Mesothelial cell of epicardium (in vitro differentiated cells): ENCODE measurements around the gene ABT1. TPM values are rescaled to one million over a fixed set of nuclear protein-coding genes. Genes with fewer than 3 reads are reported as not detected.

Experiments
- DNase-seq, 2 experiments: peaks; one replicate each; pipeline ENCODE4 v3.0.0; 2021; ENCODE audit warnings: low spot score in 2 of 2; ENCODE audit not compliant: unreplicated experiment in 2 of 2
- H3K27ac Mint-ChIP-seq: 2 replicates; pipeline ENCODE4 v1.8.0; 2021; ENCODE audit warnings: mixed read lengths
- H3K27me3 Mint-ChIP-seq: 2 replicates; pipeline ENCODE4 v1.8.0; 2021; ENCODE audit warnings: low read depth, mixed read lengths
- H3K36me3 Mint-ChIP-seq: 2 replicates; pipeline ENCODE4 v1.8.0; 2021; ENCODE audit warnings: mixed read lengths
- H3K4me1 Mint-ChIP-seq: 2 replicates; pipeline ENCODE4 v1.8.0; 2021; ENCODE audit warnings: mixed read lengths
- H3K4me3 Mint-ChIP-seq: 2 replicates; pipeline ENCODE4 v1.8.0; 2021; ENCODE audit warnings: mild to moderate bottlenecking, moderate library complexity, mixed read lengths
- H3K9me3 Mint-ChIP-seq: 2 replicates; pipeline ENCODE4 v1.8.0; 2021; ENCODE audit warnings: mixed read lengths
- CTCF ChIP-seq: fragments of 200-600 bp; sonication (generic); IDR thresholded peaks from one replicate; pipeline ENCODE4 v1.5.0; 2021; ENCODE audit warnings: antibody characterized with exemption; ENCODE audit not compliant: unreplicated experiment
- total RNA-seq: library from RNA; stranded (reverse); gene quantifications from 3 replicates; pipeline ENCODE4 v1.2.1, GENCODE V29; 2021

ABT1 gene
- total RNA-seq, 1 donor from 2014 or later: 21.8 TPM

- peaks cover 14% of the 10 kb centered on the region for H3K9me3 Mint-ChIP-seq
- no peak for DNase-seq
- H3K4me1 Mint-ChIP-seq: no peaks in the 10 kb centered on the region
- no peaks in the 10 kb centered on the region for H3K27me3 Mint-ChIP-seq
- H3K27ac Mint-ChIP-seq: no peak overlapping the region
- no peaks in the 10 kb centered on the region for H3K36me3 Mint-ChIP-seq
- no peak overlapping the region for H3K4me3 Mint-ChIP-seq
- no peak for TF ChIP-seq CTCF
These were observed 35.0 kb upstream of the ABT1 start for GRCh38 chr6:26561533-26562466.

GRCh38 chr6:26563488-26563887 lies 33.3 kb upstream of the ABT1 start:
- Mint-ChIP-seq H3K27ac (no peak overlapping the region), H3K4me1 (peaks cover 5% of the 10 kb centered on the region), H3K9me3 (peaks cover 14% of the 10 kb centered on the region), H3K36me3 (no peaks in the 10 kb centered on the region), H3K27me3 (peaks cover under 1% of the 10 kb centered on the region), H3K4me3 (no peak overlapping the region)
- DNase-seq: no peak
- no peak for TF ChIP-seq CTCF

DNA sequence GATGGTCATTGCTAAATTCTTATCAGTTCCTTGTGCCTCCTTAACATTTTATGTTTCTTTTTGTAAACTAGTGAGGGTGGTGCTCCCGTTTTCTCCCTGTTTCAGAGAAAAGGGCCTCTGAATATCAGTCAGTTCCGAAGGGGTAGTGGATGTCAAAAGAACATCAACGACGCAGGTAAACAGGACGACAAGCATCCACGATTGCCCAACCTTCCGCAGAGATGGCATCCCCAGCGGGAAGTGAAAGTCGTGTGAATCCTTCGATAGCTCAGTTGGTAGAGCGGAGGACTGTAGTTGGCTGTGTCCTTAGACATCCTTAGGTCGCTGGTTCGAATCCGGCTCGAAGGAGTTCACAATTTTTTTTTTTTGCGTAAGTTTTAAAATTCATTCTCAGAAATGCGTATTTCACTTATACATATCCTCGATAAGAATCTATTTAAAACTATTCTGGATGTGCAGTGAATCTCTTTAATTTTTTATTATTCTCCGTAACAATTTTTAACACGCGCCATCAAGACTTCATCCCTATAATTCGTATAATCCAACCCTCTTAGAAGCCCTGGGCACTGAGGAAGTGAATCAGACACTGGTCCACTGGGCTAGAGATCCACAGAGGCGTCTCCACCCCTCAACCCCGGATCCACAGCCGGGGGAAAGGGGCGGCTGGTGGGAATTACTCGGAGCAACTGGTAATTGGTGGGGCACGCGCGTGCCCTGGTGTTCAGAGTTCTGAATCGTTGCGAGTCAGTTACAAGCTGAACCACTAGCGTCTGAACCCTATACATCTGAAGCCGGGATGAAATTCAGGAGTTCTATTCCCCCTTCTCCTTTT lies 27.9 kb upstream of the ABT1 start:
- Mint-ChIP-seq H3K27me3 (peaks cover 3% of the 10 kb centered on the region), H3K27ac (peak overlapping the region; percentile 93), H3K4me1 (peaks cover 16% of the 10 kb centered on the region), H3K36me3 (no peaks in the 10 kb centered on the region), H3K9me3 (no peaks in the 10 kb centered on the region), H3K4me3 (peak overlapping the region; percentile 94)
- TF ChIP-seq CTCF: no peak
- peak; percentile 90 to 100 for DNase-seq

DNA sequence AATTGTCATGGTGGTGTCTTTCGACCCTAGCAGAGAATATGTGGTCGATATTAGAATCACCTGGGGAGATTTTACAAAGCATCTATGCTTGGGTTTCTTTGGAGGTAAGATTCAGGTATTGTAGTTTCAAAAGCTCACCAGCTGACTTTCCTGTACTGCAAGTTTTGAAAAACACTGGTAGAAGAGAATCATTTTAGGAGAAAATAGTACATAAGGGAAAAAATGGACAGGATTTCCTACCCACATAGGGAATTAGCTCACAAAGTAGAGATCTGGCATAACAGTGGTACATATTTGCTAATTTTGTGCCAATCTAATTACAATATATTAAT lies 27.4 kb upstream of the ABT1 start:
- Mint-ChIP-seq H3K36me3 (no peaks in the 10 kb centered on the region), H3K4me3 (peak overlapping the region; percentile 94), H3K27ac (peak overlapping the region; percentile 93), H3K27me3 (peaks cover 3% of the 10 kb centered on the region), H3K9me3 (no peaks in the 10 kb centered on the region), H3K4me1 (peaks cover 16% of the 10 kb centered on the region)
- no peak for DNase-seq
- no peak for TF ChIP-seq CTCF

- H3K4me1 Mint-ChIP-seq: peaks cover 16% of the 10 kb centered on the region
- H3K27me3 Mint-ChIP-seq: peaks cover 3% of the 10 kb centered on the region
- H3K27ac Mint-ChIP-seq: no peak overlapping the region
- no peak overlapping the region for H3K4me3 Mint-ChIP-seq
- no peak for TF ChIP-seq CTCF
- no peaks in the 10 kb centered on the region for H3K9me3 Mint-ChIP-seq
- H3K36me3 Mint-ChIP-seq: no peaks in the 10 kb centered on the region
- DNase-seq: no peak
These were observed 26.5 kb upstream of the ABT1 start for GRCh38 chr6:26570027-26570809.
